ENCODE measurements around the gene KCTD2. TPM values are rescaled to one million over a fixed set of nuclear protein-coding genes. Genes with fewer than 3 reads are reported as not detected.

KCTD2 gene
- total and polyA plus RNA-seq, 2 of the 13 experiments (the other 11 are each of a cell fraction or from before 2014, with no cell fraction given), result 28.3 to 32.6 TPM

DNA sequence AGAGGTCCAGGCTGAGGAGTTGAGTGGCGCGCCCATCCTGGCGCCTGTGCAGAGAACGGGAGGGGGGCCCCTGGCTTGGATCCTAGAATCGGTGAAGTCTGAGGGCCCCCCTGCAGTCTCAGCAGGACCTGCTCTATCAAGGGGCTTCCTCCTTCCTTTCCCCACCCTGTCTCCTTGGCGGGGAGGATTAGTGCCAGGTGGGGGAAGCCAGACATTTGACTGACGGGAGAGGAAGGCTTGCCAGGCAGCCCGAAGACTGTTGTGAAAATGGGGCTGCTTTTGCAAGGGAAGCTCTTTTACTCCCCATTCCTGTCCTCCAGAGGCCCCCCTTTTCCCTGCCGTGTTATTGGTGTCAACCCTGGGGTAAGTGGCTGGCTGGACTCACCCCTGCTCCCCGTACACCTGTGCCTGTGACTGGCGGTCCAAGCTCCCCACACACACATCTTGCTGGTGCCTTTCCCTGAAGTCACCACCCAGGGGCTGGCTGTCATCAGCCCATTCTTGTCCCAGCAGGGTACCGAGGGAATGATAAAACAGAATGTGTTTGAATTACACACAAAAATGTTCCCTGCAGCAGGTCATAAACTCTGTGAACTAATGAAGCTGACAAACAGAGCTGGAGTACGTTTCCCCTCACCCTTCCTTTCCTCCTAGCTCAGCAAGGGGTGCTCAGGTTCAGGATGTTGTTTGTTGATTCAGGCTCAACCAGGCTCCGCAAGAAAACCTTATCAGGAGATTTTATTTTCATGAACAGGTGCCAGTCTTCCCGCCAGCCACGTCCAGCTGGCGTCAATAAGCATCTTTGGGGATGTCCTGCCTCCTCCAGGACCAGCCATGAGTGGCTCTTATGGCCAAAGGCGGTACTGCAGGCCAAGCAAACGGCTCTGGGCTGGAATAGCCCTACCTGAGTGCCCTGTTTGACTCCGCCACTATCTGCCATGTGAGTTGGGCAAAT, 58.4 kb downstream of the KCTD2 start (continued):
- TF ChIP-seq, protein P1, sequence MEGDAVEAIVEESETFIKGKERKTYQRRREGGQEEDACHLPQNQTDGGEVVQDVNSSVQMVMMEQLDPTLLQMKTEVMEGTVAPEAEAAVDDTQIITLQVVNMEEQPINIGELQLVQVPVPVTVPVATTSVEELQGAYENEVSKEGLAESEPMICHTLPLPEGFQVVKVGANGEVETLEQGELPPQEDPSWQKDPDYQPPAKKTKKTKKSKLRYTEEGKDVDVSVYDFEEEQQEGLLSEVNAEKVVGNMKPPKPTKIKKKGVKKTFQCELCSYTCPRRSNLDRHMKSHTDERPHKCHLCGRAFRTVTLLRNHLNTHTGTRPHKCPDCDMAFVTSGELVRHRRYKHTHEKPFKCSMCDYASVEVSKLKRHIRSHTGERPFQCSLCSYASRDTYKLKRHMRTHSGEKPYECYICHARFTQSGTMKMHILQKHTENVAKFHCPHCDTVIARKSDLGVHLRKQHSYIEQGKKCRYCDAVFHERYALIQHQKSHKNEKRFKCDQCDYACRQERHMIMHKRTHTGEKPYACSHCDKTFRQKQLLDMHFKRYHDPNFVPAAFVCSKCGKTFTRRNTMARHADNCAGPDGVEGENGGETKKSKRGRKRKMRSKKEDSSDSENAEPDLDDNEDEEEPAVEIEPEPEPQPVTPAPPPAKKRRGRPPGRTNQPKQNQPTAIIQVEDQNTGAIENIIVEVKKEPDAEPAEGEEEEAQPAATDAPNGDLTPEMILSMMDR (CRISPR knock-in tag; IDR thresholded peaks at IDR 0.05), result peak; percentile 77
- TF ChIP-seq YY1 (IDR thresholded peaks at IDR 0.05; ENCODE audit: insufficient read depth, insufficient replicate concordance, low read depth, low read length), result peak; percentile 44
- no peak for TF ChIP-seq NFKBIZ (CRISPR knock-in tag; IDR thresholded peaks at IDR 0.05)
- no peak for TF ChIP-seq ZNF121 (CRISPR knock-in tag; IDR thresholded peaks at IDR 0.05)
- no peak for TF ChIP-seq ZMYM3 (CRISPR knock-in tag; IDR thresholded peaks at IDR 0.05)
- 0 out of 2 replicates have a peak, but pooled peaks have one; percentile 17 for TF ChIP-seq YEATS2 (CRISPR knock-in tag; IDR thresholded peaks at IDR 0.05; ENCODE audit: borderline replicate concordance)
- TF ChIP-seq KDM2A (CRISPR knock-in tag; IDR thresholded peaks at IDR 0.05; ENCODE audit: borderline replicate concordance, low read depth), result peak; percentile 42; the same call in 1 of the 2 replicates
- TF ChIP-seq, protein P2, sequence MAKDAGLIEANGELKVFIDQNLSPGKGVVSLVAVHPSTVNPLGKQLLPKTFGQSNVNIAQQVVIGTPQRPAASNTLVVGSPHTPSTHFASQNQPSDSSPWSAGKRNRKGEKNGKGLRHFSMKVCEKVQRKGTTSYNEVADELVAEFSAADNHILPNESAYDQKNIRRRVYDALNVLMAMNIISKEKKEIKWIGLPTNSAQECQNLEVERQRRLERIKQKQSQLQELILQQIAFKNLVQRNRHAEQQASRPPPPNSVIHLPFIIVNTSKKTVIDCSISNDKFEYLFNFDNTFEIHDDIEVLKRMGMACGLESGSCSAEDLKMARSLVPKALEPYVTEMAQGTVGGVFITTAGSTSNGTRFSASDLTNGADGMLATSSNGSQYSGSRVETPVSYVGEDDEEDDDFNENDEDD (CRISPR knock-in tag; IDR thresholded peaks at IDR 0.05; ENCODE audit: borderline replicate concordance), result peak; percentile 20; the same call in 1 of the 2 replicates
- TF ChIP-seq SALL1 (CRISPR knock-in tag; IDR thresholded peaks at IDR 0.05), result peak; percentile 18; the same call in 1 of the 2 replicates
- TF ChIP-seq HIVEP1 (CRISPR knock-in tag; IDR thresholded peaks at IDR 0.05), result 0 out of 2 replicates have a peak, but pooled peaks have one; percentile 54
- TF ChIP-seq SMC3 (IDR thresholded peaks at IDR 0.05; ENCODE audit: low read length), result peak; percentile 64
- no peak for TF ChIP-seq MATR3 (CRISPR knock-in tag; IDR thresholded peaks at IDR 0.05)
- 0 out of 2 replicates have a peak, but pooled peaks have one; percentile 12 for TF ChIP-seq BCL6 (CRISPR knock-in tag; IDR thresholded peaks at IDR 0.05)
- peak; percentile 67 for TF ChIP-seq STAG1 (CRISPR knock-in tag; IDR thresholded peaks at IDR 0.05)
- TF ChIP-seq, protein P3, sequence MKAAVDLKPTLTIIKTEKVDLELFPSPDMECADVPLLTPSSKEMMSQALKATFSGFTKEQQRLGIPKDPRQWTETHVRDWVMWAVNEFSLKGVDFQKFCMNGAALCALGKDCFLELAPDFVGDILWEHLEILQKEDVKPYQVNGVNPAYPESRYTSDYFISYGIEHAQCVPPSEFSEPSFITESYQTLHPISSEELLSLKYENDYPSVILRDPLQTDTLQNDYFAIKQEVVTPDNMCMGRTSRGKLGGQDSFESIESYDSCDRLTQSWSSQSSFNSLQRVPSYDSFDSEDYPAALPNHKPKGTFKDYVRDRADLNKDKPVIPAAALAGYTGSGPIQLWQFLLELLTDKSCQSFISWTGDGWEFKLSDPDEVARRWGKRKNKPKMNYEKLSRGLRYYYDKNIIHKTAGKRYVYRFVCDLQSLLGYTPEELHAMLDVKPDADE (CRISPR knock-in tag; IDR thresholded peaks at IDR 0.05), result no peak
- TF ChIP-seq HDAC1 (CRISPR knock-in tag; IDR thresholded peaks at IDR 0.05), result no peak
- TF ChIP-seq RAD21 (CRISPR knock-in tag; IDR thresholded peaks at IDR 0.05), result peak; percentile 76
- TF ChIP-seq, protein P4, sequence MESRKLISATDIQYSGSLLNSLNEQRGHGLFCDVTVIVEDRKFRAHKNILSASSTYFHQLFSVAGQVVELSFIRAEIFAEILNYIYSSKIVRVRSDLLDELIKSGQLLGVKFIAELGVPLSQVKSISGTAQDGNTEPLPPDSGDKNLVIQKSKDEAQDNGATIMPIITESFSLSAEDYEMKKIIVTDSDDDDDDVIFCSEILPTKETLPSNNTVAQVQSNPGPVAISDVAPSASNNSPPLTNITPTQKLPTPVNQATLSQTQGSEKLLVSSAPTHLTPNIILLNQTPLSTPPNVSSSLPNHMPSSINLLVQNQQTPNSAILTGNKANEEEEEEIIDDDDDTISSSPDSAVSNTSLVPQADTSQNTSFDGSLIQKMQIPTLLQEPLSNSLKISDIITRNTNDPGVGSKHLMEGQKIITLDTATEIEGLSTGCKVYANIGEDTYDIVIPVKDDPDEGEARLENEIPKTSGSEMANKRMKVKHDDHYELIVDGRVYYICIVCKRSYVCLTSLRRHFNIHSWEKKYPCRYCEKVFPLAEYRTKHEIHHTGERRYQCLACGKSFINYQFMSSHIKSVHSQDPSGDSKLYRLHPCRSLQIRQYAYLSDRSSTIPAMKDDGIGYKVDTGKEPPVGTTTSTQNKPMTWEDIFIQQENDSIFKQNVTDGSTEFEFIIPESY (CRISPR knock-in tag; IDR thresholded peaks at IDR 0.05), result peak; percentile 78
- TF ChIP-seq, protein P5, sequence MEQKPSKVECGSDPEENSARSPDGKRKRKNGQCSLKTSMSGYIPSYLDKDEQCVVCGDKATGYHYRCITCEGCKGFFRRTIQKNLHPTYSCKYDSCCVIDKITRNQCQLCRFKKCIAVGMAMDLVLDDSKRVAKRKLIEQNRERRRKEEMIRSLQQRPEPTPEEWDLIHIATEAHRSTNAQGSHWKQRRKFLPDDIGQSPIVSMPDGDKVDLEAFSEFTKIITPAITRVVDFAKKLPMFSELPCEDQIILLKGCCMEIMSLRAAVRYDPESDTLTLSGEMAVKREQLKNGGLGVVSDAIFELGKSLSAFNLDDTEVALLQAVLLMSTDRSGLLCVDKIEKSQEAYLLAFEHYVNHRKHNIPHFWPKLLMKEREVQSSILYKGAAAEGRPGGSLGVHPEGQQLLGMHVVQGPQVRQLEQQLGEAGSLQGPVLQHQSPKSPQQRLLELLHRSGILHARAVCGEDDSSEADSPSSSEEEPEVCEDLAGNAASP (CRISPR knock-in tag; IDR thresholded peaks at IDR 0.05; ENCODE audit: borderline replicate concordance), result no peak
- TF ChIP-seq XRCC5 (optimal IDR thresholded peaks at IDR 0.05; ENCODE audit: low read length), result peak; percentile 86

All from HepG2 (cell line).